Gastroesophageal sphincter (tissue), 4 donors: ENCODE data around the gene SALL1. TPM values are rescaled to one million over a fixed set of nuclear protein-coding genes. Genes with fewer than 3 reads are reported as not detected.

Experiments
- ATAC-seq: fragments of 150-250 bp; one replicate; pipeline ENCODE4 v1.9.1; 2016; ENCODE audit warnings: mild to moderate bottlenecking, moderate library complexity
- H3K27ac ChIP-seq, 4 donors: fragments of 200-600 bp; sonication (generic) in 3 of 4; 1 replicate in 3 of 4; 2 replicates in 1 of 4; pipeline ENCODE4 v1.5.1; 2016 to 2019
- H3K27me3 ChIP-seq: fragments of 200-600 bp; sonication (generic); one replicate; pipeline ENCODE4 v1.5.1; 2019
- H3K36me3 ChIP-seq, 2 donors: fragments of 200-600 bp; sonication (generic); one replicate each; pipeline ENCODE4 v1.5.1; 2019; ENCODE audit warnings: control low read depth in 1 of 2
- H3K4me1 ChIP-seq, 3 donors: fragments of 200-600 bp; sonication (generic); 1 replicate in 2 of 3; 2 replicates in 1 of 3; pipeline ENCODE4 v1.5.1; 2016 to 2019; ENCODE audit warnings: control low read depth in 2 of 3
- H3K4me3 ChIP-seq, 2 donors: fragments of 200-600 bp; sonication (generic); one replicate each; pipeline ENCODE4 v1.5.1; 2019; ENCODE audit warnings: mild to moderate bottlenecking in 1 of 2, moderate library complexity in 1 of 2
- H3K9me3 ChIP-seq, 3 donors: fragments of 200-600 bp; sonication (generic); one replicate each; pipeline ENCODE4 v1.5.1; 2017 to 2019; ENCODE audit warnings: control low read depth in 2 of 3
- EP300 ChIP-seq: sonication (generic); formaldehyde crosslinking; IDR thresholded peaks from one replicate; pipeline ENCODE4 v1.6.1; 2017; ENCODE audit warnings: antibody characterized with exemption, mild to moderate bottlenecking
- POLR2A ChIP-seq, 2 donors: fragments of 450-650 bp; IDR thresholded peaks; one replicate each; pipeline ENCODE4 v1.6.1; 2017; ENCODE audit warnings: antibody characterized with exemption in 2 of 2, mild to moderate bottlenecking in 2 of 2, moderate library complexity in 1 of 2
- POLR2AphosphoS5 ChIP-seq: sonication (generic); formaldehyde crosslinking; IDR thresholded peaks from one replicate; pipeline ENCODE4 v1.6.1; 2017; ENCODE audit warnings: antibody characterized with exemption
- WGBS, 2 donors: methylation state at CpG; one replicate each; pipeline ENCODE4 v1.1.5; 2018; ENCODE audit warnings: low coverage in 1 of 2; 5-methylcytosine and 5-hydroxymethylcytosine counted together
- total RNA-seq, 4 donors: library from RNA; depleted of rRNA; stranded (reverse); fragments of >200 nt; gene quantifications; one replicate each; pipeline ENCODE4 v1.1.0, GENCODE V29; 2016
- TF ChIP-seq, protein P1 (sequence below), 4 experiments: fragments of 200-600 bp in 2 of 4; fragments of 450-650 bp in 2 of 4; sonication (generic) in 1 of 4; IDR thresholded peaks; one replicate each; pipeline ENCODE4 v1.5.1; 2017 to 2019; ENCODE audit warnings: antibody characterized with exemption in 4 of 4, mild to moderate bottlenecking in 2 of 4, moderate library complexity in 2 of 4

Gene SALL1
- total RNA-seq, 4 donors from 2014 or later = not detected

- no peak for ATAC-seq
Measured at GRCh38 chr16:51155199-51155607, 4.1 kb upstream of the SALL1 start.

GRCh38 chr16:51154271-51155171, 3.5 kb upstream of the SALL1 start:
- peaks cover 0 to 65% (median 31%) of the 10 kb centered on the region in 3 donors for H3K4me1 ChIP-seq
- 16 to 18% methylated on average over 22 to 26 of the region's 55 CpGs for WGBS, 2 donors

More at GRCh38 chr16:51155199-51155607, 4.1 kb upstream of the SALL1 start:
- 0% methylated on average over 7 of the region's 20 CpGs; no CpG with 5 or more reads in 1 of the 2 donors for WGBS, 2 donors
- Histone ChIP-seq H3K27me3 (peaks cover 97% of the 10 kb centered on the region), H3K4me3 (peak overlapping the region in 1 of 2 donors; percentile 36), H3K36me3 (no peaks in the 10 kb centered on the region), H3K4me1 (peaks cover 0 to 59% (median 31%) of the 10 kb centered on the region in 3 donors), H3K27ac (no peak overlapping the region), H3K9me3 (peaks cover 0 to 4% (median 0%) of the 10 kb centered on the region in 3 donors)
- TF ChIP-seq, protein P1, sequence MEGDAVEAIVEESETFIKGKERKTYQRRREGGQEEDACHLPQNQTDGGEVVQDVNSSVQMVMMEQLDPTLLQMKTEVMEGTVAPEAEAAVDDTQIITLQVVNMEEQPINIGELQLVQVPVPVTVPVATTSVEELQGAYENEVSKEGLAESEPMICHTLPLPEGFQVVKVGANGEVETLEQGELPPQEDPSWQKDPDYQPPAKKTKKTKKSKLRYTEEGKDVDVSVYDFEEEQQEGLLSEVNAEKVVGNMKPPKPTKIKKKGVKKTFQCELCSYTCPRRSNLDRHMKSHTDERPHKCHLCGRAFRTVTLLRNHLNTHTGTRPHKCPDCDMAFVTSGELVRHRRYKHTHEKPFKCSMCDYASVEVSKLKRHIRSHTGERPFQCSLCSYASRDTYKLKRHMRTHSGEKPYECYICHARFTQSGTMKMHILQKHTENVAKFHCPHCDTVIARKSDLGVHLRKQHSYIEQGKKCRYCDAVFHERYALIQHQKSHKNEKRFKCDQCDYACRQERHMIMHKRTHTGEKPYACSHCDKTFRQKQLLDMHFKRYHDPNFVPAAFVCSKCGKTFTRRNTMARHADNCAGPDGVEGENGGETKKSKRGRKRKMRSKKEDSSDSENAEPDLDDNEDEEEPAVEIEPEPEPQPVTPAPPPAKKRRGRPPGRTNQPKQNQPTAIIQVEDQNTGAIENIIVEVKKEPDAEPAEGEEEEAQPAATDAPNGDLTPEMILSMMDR (IDR thresholded peaks at IDR 0.05) = no peak
- TF ChIP-seq POLR2A (IDR thresholded peaks at IDR 0.05) (no peak), EP300 (no peak), POLR2AphosphoS5 (no peak)

DNA sequence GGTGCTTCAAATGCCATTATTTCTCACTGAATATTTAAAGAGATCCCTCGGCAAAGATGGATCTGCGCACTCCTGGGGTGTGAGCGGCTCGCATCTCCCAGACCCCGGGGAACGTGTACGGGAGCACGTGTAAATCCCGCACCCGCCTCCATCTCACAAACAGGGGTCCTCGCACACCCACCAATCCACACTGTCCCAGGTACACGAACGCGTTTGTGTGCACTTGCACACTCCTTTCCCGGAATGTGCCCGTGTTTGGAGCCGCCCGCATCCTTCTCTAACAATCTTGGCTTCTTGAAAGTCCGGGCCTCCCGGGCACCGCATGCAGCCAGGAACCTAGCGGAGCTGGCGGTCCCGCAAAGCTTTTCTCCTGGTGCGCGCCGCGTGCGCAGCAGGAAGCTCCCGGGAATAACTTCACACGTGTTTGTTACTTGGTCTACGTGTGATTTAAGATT, 2.5 kb upstream of the SALL1 start:
- WGBS, 2 donors = 5 to 6% methylated on average over 13 to 14 of the region's 32 CpGs
- H3K9me3 ChIP-seq = peaks cover 0 to 4% (median 0%) of the 10 kb centered on the region in 3 donors
- peaks cover 0 to 65% (median 31%) of the 10 kb centered on the region in 3 donors for H3K4me1 ChIP-seq
- no peak for ATAC-seq
- H3K27me3 ChIP-seq = peaks cover 97% of the 10 kb centered on the region
- H3K36me3 ChIP-seq = no peaks in the 10 kb centered on the region
- TF ChIP-seq POLR2AphosphoS5 (no peak), POLR2A (IDR thresholded peaks at IDR 0.05) (no peak), EP300 (no peak)
- TF ChIP-seq, protein P1 (IDR thresholded peaks at IDR 0.05) = no peak
- no peak overlapping the region for H3K4me3 ChIP-seq
- H3K27ac ChIP-seq = no peak overlapping the region

More at GRCh38 chr16:51154271-51155171, 3.5 kb upstream of the SALL1 start:
- peaks cover 97% of the 10 kb centered on the region for H3K27me3 ChIP-seq
- peaks cover 0 to 4% (median 0%) of the 10 kb centered on the region in 3 donors for H3K9me3 ChIP-seq
- no peak for ATAC-seq
- TF ChIP-seq POLR2AphosphoS5 (no peak), EP300 (no peak), POLR2A (IDR thresholded peaks at IDR 0.05) (no peak)
- TF ChIP-seq, protein P1 (IDR thresholded peaks at IDR 0.05) = no peak
- peak overlapping the region in 1 of 2 donors; percentile 36 for H3K4me3 ChIP-seq
- no peaks in the 10 kb centered on the region for H3K36me3 ChIP-seq
- no peak overlapping the region for H3K27ac ChIP-seq

- Histone ChIP-seq H3K27ac (no peak overlapping the region), H3K4me3 (peak overlapping the region in 1 of 2 donors; percentile 53), H3K4me1 (peaks cover 0 to 65% (median 31%) of the 10 kb centered on the region in 3 donors), H3K36me3 (no peaks in the 10 kb centered on the region), H3K27me3 (peaks cover 100% of the 10 kb centered on the region), H3K9me3 (peaks cover 0 to 4% (median 0%) of the 10 kb centered on the region in 3 donors)
- ATAC-seq = no peak
- WGBS, 2 donors = 3 to 5% methylated on average over 11 to 42 of the region's 60 CpGs
- TF ChIP-seq, protein P1 (IDR thresholded peaks at IDR 0.05) = no peak
- no peak for TF ChIP-seq EP300
- no peak for TF ChIP-seq POLR2A (IDR thresholded peaks at IDR 0.05)
- no peak for TF ChIP-seq POLR2AphosphoS5
Measured at GRCh38 chr16:51152691-51153576, 1.9 kb upstream of the SALL1 start.
